HL-60 (cell line): ENCODE results near the gene ETF1.

Source experiments
- DNase-seq, 2 experiments: peaks; one replicate each; pipeline ENCODE4 v3.0.0-alpha.2; 2010 to 2020; ENCODE audit warnings: low read depth in 1 of 2, low spot score in 1 of 2
- H3K27ac ChIP-seq: fragments of 250-450 bp; sonication (Bioruptor Pico); replicated peaks from 2 replicates; pipeline ENCODE4 v1.5.1; 2020; ENCODE audit warnings: mild to moderate bottlenecking, moderate library complexity
- H3K27me3 ChIP-seq: fragments of 250-450 bp; sonication (Bioruptor Pico); 2 replicates; pipeline ENCODE4 v1.5.1; 2021; ENCODE audit warnings: mild to moderate bottlenecking, moderate library complexity; ENCODE audit not compliant: insufficient read depth, poor library complexity, severe bottlenecking
- H3K4me3 ChIP-seq: replicated peaks from 2 replicates; pipeline ENCODE4 v1.5.1; 2011; ENCODE audit warnings: mild to moderate bottlenecking, control low read depth, low read length; ENCODE audit not compliant: insufficient read depth
- CTCF ChIP-seq: IDR thresholded peaks from one replicate; pipeline ENCODE4 v1.5.1; 2011; ENCODE audit warnings: low read length, control low read depth, inconsistent platforms; ENCODE audit not compliant: insufficient read depth
- GABPA ChIP-seq: IDR thresholded peaks from 2 replicates; pipeline ENCODE4 v1.6.1; 2012; ENCODE audit warnings: low read depth
- POLR2AphosphoS5 ChIP-seq: IDR thresholded peaks from 2 replicates; pipeline ENCODE4 v1.6.1; 2012; ENCODE audit warnings: low read depth
- REST ChIP-seq: IDR thresholded peaks from 2 replicates; pipeline ENCODE4 v1.6.1; 2012; ENCODE audit warnings: low read depth; ENCODE audit not compliant: insufficient replicate concordance
- SPI1 ChIP-seq: IDR thresholded peaks from 2 replicates; pipeline ENCODE4 v1.6.1; 2012; ENCODE audit warnings: low read depth, mild to moderate bottlenecking, borderline replicate concordance

Gene ETF1

GRCh38 chr5:138458384-138458783 lies 84.7 kb downstream of the ETF1 start:
- no peak overlapping the region for H3K27ac ChIP-seq
- no peaks in the 10 kb centered on the region for H3K27me3 ChIP-seq
- H3K4me3 ChIP-seq = no peak overlapping the region
- no peak for TF ChIP-seq REST
- no peak for TF ChIP-seq CTCF
- TF ChIP-seq SPI1 = no peak
- no peak for TF ChIP-seq GABPA
- no peak for TF ChIP-seq POLR2AphosphoS5
- DNase-seq = no peak

GRCh38 chr5:138457531-138458275 lies 85.3 kb downstream of the ETF1 start:
- Histone ChIP-seq H3K27me3 (no peaks in the 10 kb centered on the region), H3K27ac (no peak overlapping the region), H3K4me3 (no peak overlapping the region)
- TF ChIP-seq POLR2AphosphoS5 = no peak
- TF ChIP-seq REST = no peak
- no peak for TF ChIP-seq SPI1
- TF ChIP-seq GABPA = no peak
- no peak for TF ChIP-seq CTCF
- no peak for DNase-seq
